HuH-7.5 (cell line): ENCODE measurements around the gene RUFY4.

Source experiments
- DNase-seq: peaks from one replicate; pipeline ENCODE4 v3.0.0; 2011; ENCODE audit warnings: low spot score

Gene RUFY4

DNA sequence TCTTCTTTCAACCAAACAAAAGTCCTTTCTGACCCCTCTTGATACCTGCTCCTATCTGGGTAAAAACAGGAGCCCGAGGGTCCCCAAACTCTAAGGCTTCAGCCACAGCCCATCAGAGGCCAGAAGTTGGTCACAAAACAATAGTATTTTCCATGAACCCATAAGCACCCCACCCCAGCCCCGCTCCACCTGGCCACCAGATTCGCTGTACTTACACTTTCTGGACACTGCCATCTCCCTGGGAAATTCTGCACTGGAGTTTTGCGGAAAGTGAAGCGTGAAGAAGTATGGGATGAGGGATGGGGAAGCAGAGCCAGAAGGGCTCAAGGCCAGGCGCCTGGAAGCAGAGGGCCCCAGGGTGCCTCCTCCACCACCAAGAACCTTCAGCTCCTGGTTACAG, 5.2 kb upstream of the RUFY4 start:
- DNase-seq = no peak

- DNase-seq = no peak
Measured at GRCh38 chr2:218065239-218066006, 3.6 kb upstream of the RUFY4 start.

DNA sequence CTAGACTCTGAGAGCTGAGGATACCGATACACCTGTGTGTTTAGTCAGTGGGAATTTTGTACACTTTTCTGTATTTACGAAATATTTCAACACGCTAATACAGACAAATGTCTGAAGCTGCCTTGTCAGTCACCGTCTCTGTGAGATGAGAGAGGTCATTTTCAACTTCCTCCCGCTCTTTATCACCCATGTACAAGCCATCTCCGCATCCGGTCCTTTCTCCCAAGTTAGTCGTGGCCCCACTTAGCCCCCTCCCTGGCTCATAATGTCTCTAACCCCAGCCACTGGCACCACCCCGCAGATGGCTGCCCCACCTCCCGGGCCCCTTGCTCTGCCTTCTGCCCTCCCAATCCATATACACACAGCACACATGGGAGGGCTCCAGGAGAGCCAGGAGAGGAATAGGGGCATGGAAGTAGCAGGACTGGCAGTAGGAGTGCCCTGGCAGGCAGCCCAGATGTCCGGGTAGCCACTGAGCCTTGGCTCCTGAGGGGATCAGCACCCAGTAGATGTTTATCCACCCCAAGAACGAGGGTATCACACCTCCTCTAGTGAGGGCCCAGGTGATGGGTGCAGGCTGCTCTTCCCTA, 2.0 kb upstream of the RUFY4 start:
- no peak for DNase-seq

DNA sequence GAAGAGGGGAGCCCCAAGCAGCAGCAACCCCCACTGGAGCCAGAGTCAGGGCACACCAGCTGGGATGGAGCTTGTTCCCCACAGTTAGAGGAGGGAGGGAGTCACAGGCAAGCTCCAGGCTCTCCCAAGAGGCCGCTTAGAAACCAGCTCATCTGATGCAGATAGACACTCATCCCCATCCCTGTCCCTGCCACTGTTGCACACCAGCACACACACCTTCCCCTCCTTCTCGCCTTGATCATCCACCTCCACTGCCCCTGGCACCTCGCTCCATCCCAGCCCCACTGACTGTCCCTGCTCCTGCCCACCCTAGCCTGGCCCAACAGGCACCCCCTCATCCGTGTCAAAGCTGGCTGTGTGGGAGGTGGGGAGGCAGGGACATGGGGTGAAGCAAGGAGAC, 1.5 kb upstream of the RUFY4 start:
- no peak for DNase-seq

DNA sequence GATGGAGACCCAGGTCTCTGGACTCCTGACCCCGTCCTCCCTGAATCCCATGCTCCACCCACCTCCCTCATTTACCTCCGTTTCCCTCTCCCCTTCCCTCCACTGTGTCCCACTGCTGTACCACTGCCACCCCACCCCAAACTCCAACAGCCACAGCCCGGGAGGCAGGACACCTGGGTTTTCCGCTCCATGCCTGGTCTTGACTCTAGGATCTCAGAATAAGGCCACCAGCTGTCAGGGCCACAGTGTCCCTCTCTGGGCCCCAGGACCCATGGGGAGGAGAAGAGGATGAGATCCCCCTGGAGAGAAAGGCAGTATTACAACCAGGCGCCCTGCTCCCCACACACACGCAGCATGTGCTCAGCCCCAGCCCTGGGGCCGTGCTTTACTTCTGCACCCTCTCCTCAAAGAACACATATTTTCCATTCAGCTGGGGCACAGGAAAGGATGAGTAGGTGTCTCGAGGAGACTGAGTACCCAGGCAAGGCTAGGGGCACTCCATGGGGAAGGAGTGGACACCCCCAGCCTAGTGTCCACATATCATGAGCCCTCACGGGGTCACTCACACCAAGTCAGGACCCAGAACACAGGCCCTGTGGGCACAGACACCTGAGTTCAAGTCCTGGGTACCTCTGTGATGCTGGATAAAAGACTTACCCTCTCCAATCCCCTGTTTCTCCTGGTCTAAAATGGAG, 700 bp downstream of the RUFY4 start:
- no peak for DNase-seq

DNA sequence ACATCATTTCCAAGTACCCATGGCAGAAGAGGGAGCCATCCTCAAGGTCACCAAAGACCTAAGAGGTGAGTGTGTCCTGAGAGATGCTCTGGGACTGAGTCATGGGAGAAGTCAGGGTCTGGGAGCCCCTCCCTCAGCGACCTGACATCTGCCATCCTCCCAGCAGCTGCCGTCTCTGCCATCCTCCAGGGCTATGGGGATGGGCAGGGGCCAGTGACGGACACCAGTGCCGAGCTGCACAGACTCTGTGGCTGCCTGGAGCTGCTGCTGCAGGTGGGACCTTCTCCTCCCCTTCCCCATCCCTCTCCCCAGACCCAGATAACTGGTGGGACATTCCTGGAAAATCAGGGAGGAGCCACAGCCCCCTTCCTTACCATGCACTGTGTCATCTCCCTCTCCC, 1.5 kb downstream of the RUFY4 start:
- DNase-seq = no peak

- no peak for DNase-seq
Measured at GRCh38 chr2:218071218-218071937, 2.3 kb downstream of the RUFY4 start.

GRCh38 chr2:218072002-218072401, 2.9 kb downstream of the RUFY4 start:
- no peak for DNase-seq

DNA sequence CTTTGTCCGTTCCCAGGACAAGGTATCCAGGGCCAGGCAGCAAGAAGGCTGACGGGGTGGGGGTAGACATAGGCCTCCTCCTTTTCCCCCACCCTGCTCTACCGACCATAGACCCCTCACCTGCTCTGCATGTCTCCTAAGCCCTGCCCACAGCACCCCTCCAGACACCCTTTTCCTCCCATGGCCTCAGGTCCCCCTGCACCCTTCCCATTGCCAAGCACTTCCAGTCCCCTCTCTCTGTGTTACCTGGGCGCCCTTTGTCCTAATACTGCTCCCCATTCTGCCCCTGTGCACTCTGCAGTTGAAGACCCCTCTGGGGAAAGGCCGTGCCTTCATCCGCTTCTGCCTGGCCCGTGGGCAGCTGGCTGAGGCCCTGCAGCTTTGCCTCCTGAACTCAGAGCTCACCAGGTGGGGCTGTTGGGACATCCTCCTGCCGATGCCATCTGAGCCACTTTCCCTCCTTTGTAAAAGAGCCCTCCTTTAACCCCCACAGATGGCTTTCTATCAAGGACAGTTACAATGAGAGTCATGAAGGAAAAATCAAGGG, 3.5 kb downstream of the RUFY4 start:
- DNase-seq = no peak

GRCh38 chr2:218073185-218073584, 4.1 kb downstream of the RUFY4 start:
- no peak for DNase-seq

GRCh38 chr2:218074031-218074430, 5.0 kb downstream of the RUFY4 start:
- DNase-seq = peak; percentile 49

GRCh38 chr2:218075975-218076811, 7.1 kb downstream of the RUFY4 start:
- no peak for DNase-seq

GRCh38 chr2:218077464-218078216, 8.6 kb downstream of the RUFY4 start:
- no peak for DNase-seq

- DNase-seq = no peak
Measured at GRCh38 chr2:218079943-218080913, 11.2 kb downstream of the RUFY4 start.

DNA sequence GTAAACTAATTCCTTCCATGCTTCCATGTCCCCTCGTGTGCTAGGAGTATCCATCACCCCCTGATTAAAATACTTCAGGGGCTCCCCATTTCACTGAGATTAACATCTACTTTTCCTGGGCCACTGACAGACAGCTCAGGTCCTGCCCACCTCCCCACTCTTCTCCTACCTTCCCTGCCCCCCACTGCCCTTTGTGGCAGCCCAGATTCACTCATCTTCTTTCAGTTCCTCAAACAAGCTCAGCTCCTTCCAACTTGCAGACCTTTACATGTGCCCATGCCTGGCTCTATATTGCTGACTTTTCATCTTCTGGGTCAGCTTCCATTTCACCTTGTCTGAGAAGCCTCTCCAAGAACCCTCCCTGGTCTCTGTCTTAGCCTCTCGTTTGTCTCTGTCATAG, 12.0 kb downstream of the RUFY4 start:
- no peak for DNase-seq

DNA sequence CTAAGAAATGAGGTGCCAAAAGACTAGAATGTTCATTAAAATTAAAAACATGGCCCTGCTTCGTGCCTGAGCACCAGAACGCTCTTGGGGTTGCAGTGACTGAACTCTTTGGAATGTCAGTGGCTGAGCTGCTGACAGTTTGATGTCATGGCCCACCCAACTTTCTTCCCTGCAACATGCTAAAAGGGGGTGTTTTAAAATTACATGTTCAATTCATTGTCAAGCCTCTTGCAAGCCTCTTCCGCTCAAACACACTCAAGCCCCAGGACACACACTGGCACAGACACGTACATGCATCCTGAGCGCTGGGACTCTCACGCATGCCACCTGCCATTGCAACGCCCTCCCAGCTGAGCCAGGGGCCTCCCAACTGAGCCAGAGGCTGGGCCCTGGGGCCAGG, 12.6 kb downstream of the RUFY4 start:
- DNase-seq = no peak

- no peak for DNase-seq
Measured at GRCh38 chr2:218082586-218083351, 13.7 kb downstream of the RUFY4 start.

DNA sequence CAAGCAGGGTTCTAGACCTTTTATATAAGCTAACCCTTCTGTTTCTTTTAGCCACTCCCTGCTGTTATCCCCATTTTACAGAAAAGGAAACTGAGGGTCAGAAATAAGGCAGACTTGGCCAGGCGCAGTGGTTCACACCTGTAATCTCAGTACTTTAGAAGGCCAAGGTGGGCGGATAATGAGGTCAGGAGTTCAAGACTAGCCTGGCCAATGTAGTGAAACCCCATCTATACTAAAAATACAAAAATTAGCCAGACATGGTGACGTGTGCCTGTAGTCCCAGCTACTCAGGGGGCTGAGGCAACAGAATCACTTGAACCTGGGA, 14.3 kb downstream of the RUFY4 start:
- DNase-seq = no peak

GRCh38 chr2:218086478-218086877, 17.4 kb downstream of the RUFY4 start:
- no peak for DNase-seq
